Activated effector memory CD4-positive, alpha-beta T cell treated with Interleukin-2 at 50 U/mL for 16 hours (primary cell): Measurements from ENCODE around the gene SRGAP3.

ENCODE experiments used
- DNase-seq: peaks from one replicate; pipeline ENCODE4 v3.0.0-alpha.2; 2020

The SRGAP3 gene

GRCh38 chr3:8954938-8955763 lies 294.3 kb downstream of the SRGAP3 start:
- DNase-seq: no peak

- DNase-seq: no peak
Measured at GRCh38 chr3:8953313-8953712, 296.1 kb downstream of the SRGAP3 start.

GRCh38 chr3:8952130-8952529 lies 297.3 kb downstream of the SRGAP3 start:
- DNase-seq: no peak

GRCh38 chr3:8945890-8946600 lies 303.4 kb downstream of the SRGAP3 start:
- DNase-seq: no peak

- DNase-seq: no peak
Measured at GRCh38 chr3:8942746-8943488, 306.5 kb downstream of the SRGAP3 start.

- DNase-seq: no peak
Measured at GRCh38 chr3:8942115-8942514, 307.3 kb downstream of the SRGAP3 start.

- no peak for DNase-seq
Measured at GRCh38 chr3:8938021-8938420, 311.4 kb downstream of the SRGAP3 start.

- DNase-seq: no peak
Measured at GRCh38 chr3:8937064-8938020, 312.1 kb downstream of the SRGAP3 start.

- no peak for DNase-seq
Measured at GRCh38 chr3:8932507-8932906, 316.9 kb downstream of the SRGAP3 start.

- no peak for DNase-seq
Measured at GRCh38 chr3:8931342-8931741, 318.1 kb downstream of the SRGAP3 start.
